NCI-H2196 (cell line): Measurements from ENCODE around the gene DCPS.
"Not testable (repeated sequence)": the region's sequence is repeated elsewhere in the genome, so short reads cannot be mapped to it uniquely, and the experiment has no call there.

Experiments used
- DNase-seq: peaks from one replicate; lab custom pipeline; 2025; ENCODE audit not compliant: unreplicated experiment; lab: John Stamatoyannopoulos, UW

Gene DCPS, protein sequence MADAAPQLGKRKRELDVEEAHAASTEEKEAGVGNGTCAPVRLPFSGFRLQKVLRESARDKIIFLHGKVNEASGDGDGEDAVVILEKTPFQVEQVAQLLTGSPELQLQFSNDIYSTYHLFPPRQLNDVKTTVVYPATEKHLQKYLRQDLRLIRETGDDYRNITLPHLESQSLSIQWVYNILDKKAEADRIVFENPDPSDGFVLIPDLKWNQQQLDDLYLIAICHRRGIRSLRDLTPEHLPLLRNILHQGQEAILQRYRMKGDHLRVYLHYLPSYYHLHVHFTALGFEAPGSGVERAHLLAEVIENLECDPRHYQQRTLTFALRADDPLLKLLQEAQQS

DNA sequence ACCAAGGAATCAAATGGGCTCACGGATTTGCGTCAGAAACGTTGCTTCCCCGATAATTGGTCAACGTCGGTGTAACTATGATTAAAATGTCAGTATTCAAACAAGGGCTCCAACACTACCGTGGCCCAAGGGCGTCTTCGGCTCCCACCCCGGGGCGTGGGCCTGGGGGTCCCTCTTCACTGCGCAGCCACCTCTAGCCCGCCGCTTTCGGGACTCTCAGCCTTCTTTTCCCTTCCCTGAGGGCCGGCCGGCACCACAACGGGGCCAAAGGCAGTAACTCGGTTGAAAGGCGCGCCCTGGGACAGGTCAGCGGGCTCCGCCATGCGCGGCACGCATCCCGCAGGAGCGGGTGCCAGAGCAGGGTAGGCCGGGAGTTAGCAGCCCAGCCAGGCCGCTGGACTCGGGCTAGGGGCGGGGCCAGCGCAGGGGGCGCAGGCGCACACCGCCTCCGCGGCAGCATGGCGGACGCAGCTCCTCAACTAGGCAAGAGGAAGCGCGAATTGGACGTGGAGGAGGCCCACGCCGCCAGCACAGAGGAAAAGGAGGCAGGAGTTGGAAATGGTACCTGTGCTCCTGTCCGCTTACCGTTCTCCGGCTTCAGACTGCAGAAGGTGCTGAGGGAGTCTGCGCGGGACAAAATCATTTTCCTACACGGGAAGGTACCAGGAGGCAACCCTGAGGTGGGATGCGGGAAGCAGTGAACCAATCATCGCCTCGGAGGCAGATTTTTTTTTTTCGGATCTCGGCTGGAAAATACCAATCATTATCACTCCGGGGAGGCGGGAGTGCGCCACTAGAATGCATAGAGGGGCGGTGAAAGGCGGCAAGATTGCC is at the start of gene DCPS:
Gene DCPS (plus strand): TSS at position 438 of the 834 bp plus-strand sequence. CDS start 21 bp downstream, at position 459.
- DNase-seq = peak; percentile 92

DNA sequence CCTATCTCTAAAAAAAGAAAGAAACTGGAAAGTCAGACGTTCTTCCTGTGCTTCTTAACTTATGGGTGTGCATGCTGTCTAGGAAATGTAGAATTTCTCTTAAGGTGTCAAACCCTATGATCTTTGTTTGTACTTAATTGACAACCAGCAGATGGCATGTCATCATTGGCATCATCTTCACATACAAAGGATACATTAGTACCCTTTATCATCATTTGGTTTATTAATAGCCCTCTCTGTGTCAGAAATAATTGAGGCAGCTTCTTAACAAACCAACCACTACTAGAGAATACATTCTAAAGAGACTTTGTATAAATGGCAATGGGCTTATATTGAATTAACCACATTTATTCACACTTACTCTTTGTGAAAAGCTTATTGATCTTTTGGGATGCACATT is 49.0 kb upstream of the DCPS start:
- no peak for DNase-seq

DNA sequence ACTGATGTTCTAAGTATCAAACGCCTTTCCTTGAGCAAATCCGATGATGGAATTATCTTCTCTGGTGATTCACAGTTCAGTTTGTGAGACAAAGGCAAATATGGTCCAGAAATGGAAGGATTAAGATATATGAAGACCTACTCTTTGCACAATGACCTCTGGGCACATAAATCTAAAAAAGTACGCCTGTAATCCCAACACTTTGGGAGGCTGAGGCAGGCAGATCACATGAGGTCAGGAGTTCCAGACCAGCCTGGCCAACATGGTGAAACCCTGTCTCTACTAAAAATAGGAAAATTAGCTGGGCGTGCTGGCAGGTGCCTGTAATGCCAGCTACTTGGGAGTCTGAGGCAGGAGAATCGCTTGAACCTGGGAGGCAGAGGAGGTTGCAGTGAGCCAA is 48.4 kb upstream of the DCPS start:
- DNase-seq = not testable (repeated sequence)

DNA sequence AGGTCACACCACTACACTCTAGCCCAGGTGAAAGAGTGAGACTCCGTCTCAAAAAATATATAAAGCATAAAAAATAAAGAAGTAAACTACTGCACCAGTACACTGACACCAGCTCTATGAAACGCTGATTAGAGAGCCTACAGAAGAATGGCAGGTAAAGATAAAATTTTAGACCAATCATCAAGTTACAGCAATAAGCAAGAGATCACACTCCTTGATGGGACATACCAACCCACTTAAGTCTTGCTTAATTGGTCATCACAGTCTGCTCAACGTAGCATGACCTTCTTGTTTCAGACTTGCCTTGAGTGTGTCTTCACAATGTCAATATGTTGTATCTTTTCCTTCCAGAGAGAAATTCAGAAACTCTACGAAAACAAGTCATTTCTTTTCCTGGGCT is 47.6 kb upstream of the DCPS start:
- DNase-seq = no peak

DNA sequence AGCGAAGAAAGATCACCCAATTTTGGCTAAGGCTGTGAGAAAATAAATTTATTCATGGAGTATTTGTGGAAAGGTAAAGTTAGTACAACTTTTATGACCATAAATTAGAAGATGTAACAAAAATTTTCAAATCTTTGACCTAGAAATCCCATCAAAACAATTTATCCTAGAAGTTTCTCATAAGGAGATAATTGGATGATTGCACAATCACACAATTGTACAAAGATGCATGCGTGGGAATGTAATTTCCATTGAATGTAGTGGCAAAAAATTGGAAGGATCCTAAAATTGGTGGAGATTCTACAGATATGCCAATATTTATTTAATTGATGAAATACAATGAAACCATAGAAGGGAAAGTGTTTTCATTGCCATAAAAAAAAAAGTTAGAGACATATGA is 46.7 kb upstream of the DCPS start:
- DNase-seq = no peak

DNA sequence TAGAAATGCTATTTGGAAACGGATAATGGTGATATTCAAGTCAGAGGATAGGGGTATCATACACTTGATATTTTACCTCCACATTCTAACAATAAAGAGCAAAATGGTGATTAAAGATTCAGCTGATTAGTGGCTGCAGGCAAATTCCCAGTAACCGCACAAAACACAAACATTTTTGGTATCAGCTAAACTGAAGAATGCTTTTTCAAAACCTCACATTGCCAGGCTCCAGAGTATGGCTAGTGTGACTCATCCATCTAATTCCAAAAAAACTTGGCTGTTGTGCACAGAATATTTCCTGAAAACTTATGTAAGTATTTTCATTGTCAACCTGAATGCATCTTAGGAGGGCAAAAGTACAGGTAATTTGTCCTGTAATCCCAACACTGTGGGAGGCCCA is 46.1 kb upstream of the DCPS start:
- DNase-seq = no peak

DNA sequence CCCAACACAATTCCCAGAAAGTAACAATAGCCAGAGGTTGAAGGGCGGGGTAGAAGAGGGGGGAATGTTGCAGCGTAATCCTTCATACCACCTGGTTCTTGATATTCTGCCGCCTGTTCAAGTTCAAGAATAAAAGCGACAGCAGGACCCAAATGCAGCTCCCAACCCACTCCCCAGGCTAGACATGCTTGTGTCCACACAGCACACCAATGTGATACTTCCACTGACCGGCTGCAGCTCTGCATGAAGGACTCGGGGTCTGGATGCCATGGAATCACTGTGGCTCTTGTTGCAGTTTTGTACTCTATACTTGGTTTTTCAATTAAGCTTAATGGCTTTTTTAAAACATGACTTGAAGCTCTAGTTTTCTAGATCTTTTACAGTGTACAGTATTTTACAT is 41.6 kb upstream of the DCPS start:
- DNase-seq = no peak

DNA sequence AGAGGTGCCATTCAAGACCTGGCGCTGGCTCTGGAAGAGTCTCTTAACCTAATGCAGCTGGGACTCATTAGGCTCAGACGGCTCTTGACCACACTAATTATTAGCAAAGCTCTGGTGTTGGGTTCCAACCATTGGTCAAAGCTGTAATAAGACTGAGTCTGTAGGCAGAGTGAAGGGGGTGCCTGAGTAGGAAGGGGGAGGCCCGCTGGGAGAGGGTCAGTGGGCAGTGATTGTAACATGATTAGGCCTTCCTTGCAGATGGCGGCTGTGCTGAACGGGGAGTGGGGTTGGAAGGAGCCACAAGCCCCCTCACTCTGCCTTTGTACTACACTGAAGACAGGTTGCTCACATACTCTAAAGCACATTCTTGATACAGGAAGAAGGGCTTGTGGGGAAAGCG is 40.4 kb upstream of the DCPS start:
- no peak for DNase-seq

DNA sequence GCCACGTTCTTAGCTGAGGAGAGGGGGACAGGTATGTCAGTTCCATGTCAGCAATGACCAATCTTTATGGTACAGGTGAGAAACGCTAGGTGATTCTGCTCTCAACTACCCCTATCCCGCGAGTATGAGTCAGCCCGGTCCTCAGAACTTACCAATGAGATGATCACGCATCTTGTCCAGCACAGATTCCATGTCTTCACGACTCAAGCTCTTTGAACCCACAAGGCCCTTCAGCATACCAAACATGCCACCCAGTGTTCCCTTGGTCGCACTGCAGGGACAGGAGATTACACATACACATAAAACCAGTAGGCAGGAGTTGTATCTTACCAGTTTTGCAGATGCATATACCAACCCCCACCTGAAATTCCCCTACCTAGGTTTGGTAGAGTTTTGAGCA is 38.0 kb upstream of the DCPS start:
- DNase-seq = no peak

DNA sequence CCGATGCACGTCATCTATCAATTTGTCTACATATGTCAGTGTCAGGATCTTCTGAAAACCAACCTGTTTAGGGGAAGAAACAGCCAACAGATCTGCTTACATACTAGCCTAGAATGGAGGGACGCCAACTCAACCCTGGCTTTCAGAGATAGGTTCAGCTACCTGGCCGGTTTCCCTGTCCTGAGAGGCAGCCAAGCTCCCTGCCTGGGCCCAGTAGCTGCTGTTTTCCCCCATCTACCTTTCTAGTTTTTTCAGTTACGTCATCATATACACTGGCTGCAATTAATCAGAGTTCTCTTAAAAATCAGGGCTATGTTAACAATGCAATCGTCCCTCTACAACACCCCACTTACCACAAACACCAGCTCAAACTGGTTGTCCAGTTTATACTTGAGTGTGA is 36.2 kb upstream of the DCPS start:
- no peak for DNase-seq

DNA sequence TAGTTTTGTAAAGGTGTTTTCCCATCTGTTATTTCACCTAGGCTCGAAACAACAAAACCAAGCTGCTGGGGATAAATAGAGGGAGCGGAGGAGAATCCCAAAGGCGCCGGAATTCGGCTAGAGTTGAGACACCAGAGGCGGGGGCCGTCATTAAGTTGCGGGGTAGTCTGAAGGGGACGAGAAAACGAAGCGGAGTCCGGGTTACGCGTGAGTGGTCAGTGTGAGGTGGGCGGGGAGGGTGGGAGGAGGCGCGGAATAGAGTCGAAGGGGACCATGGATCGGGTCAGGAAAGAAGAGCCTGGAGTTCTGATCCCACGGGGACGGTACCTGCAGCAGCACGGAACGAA is 35.5 kb upstream of the DCPS start:
- DNase-seq = peak; percentile 59

DNA sequence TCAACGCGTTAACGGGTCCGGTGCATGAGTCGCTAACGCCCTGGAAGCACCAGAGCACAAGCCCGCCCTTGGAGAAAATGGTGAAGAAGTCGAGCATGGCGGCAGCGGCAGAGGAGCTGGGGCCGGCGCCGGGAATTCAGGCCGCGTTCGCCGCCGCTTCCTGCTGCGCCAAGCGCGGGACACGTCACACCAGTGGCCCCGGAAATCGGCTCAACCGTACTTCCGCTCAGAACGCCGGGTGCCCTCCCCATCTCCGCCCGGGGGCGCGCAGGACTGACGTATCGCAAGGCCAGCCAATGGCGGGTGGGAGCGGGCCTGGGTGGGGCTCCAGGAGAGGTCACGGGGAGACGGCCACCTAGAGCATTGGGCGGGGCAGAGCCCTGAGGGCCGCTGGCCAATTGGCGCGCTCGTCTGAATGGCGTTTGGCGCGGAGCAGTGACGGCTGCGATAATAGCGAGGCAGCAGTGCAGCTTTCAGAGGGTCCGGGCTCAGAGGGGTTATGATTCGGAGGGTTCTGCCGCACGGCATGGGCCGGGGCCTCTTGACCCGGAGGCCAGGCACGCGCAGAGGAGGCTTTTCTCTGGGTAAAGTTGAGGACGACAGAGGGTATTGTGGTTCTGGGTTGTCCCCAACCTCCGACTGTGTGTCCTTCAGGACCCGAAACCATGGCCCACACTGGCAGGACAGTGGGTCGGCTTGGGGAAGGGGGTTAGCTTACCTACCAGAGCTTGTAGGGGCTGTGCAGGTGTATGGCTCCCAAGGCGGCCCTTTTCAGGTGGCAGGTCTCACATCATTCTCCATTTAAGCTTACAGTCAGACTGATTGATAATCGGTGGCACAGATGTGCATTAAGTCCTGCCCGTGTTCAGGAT is 34.9 kb upstream of the DCPS start, which contains the start of the genes FOXRED1 and SRPRA:
Gene FOXRED1 (plus strand): TSS at position 447 of the 872 bp plus-strand sequence. CDS start 53 bp downstream, at position 500.
Gene SRPRA (minus strand): TSS at position 188 of the 872 bp plus-strand sequence. CDS start 91 bp downstream, at position 97.
- peak; percentile 99 for DNase-seq

DNA sequence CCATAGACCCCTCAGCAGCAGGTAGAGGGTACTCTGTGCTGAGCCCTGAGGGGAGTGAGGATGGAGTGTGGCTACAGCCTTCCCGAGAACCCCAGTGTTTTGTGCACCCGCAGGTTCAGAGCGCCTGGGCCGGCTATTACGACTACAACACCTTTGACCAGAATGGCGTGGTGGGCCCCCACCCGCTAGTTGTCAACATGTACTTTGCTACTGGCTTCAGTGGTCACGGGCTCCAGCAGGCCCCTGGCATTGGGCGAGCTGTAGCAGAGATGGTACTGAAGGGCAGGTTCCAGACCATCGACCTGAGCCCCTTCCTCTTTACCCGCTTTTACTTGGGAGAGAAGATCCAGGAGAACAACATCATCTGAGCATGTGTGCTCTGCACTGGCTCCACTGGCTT is 26.5 kb upstream of the DCPS start:
- DNase-seq = no peak

DNA sequence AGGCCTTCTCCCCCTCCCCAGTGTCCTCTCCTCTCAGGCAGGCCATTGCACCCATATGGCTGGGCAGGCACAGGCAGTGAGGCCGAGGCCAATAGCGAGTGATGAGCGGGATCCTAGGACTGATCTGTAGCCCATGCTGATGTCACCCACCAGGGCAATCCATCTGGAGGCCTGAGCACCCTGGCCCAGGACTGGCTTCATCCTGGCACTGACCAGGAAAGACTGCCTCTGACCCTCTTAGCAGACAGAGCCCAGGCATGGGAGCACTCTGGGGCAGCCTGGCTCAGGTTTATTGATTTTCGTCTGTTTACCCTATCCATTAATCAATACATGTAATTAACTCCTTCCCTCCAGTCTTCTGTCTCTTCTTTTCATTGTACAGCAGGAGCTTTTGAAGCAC is 26.1 kb upstream of the DCPS start:
- DNase-seq = no peak

DNA sequence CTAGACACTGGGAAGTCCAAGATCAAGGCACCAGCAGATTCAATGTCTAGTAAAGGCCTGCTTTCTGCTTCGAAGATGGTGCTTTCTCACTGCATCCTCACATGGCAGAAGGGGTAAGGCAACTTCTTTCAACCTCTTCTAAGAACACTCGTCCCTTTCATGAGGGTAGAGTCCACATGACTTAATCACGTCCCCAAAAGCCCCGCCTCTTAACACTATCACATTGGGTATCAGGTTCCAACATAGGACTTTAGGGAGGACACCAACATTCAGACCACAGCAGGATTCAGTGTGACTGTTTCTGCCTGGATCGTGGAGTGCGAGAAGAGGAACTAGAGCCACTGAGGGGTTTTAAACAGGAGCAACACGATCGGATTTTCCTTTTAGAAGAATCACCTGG is 24.7 kb upstream of the DCPS start:
- no peak for DNase-seq

DNA sequence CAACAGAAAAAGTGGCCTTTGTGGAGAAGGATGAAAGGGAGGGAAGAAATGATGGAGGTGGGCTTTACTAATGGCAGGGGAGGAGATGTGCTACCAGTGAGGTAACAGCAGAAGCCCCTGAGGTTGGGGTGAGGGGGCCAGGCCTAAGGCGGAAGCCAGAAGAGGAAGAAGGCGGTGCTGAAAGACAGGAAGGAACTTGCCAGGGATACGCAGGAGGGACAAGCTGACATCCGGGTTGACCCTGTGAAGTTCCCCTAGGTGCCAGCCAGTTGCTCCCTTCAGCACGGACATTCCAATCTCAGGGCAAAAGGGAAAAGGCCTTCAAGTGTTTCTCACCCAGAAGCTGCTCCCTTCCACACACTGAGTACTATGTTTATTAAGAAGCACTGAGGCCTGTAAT is 23.3 kb upstream of the DCPS start:
- no peak for DNase-seq

DNA sequence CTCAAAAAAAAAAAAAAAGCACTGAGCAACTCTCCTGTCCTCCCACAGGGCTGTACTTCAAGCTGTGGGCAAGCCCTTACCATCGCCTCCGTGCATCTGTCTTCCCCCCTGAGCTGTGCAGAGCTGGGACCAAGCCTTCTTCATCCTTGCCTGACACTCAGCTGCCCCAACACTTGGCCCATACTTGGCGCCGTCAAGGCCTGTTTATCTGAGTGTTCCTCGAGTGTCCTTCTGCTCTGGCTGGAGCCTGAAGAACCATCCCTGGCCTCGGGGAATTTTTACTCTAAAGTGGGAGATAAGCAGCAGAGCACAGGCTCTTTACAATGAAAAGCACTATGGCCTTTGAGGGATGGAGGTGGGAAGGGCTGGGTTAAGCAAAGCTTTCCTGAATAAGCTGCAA is 22.6 kb upstream of the DCPS start:
- no peak for DNase-seq

DNA sequence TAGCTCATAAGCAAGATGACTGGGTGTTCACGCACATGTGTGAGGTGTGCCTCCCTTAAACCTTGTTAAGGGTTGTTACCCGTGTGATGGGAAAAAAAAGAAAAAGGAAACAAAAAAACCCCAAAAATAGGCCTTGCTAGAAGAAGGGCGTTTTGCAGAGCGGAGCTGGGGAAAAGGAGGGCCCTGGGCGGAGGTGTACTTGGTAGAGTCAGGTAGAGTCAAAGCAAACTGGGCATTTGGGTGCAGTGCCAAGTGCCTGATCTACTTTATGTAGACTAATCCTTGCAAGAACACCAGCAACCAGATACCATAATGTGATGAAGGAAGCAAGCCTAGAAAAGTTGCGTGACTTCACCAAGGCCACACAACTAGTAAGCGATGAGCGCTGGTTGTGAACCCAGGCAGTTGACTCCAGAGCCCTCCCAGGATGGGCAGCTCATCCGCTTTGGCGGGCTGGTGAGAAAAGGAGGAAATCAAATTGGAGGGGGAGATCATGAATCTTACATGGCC is 22.1 kb upstream of the DCPS start:
- DNase-seq = no peak

DNA sequence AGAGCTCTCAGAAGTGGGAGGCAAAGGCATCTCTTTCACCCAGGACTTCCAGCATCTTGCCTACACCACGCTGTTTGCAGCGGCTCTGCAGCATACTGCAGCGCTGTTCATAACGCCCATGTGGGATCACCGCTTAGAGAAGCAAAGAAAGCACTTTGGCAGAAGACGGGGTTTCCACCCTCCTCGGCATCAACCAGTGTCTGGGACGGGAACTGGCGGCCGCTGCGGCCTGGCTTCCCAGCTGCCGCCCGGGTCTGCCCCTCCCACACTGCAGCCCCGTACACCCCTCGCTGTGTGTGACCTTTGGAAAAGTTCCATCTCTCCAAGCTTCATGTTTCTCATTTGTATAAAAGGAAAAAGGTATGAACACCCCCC is 21.5 kb upstream of the DCPS start:
- no peak for DNase-seq

DNA sequence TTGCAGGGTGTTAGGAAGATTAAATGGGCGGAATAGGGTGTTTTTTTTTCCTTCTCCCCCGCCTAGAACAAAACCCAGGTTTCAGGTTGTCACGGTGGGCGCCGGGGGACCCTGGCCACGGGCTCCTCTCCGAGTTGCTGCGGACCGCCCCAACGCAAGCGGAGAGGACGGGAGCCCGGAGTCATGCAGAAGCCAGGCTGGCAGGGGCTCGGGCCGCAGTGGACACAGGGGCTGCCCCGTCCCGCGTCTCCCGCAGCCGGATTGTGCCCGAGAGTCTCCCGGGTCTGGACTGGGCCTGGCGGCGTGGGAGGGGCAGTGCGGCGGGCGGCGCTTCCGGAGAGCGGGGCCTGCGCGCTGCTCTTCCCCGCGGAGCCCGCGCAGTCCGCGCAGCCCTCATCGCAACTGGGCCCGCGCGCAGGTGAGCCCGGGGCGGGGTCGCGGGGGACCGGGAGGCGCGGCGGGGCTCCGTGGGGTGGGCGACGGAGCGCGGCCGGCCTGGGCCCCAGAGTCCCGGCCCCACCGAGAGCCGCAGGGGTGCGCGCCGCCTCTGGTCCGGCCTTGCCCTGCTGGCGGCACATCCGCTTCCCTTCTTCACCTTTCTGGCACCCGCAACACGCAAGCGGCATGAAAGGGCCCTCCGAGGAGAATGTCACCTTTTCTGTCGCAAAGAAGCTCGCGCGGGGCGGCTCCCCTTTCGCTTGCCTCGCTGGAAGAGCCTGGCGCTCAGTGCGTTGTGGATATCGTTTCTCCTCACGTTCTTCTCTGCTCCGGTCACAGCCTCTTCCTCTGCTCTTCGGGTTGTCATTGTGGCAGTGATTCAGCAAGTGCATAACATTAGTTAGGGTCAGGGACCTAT is 20.9 kb upstream of the DCPS start, which contains the start of gene TIRAP:
Gene TIRAP (plus strand): TSS at position 358 of the 856 bp plus-strand sequence. CDS start 7,802 bp downstream, outside the sequence.
- DNase-seq = peak; percentile 57
